ENCODE measurements around the gene DNAI2. TPM values are rescaled to one million over a fixed set of nuclear protein-coding genes. Genes with fewer than 3 reads are reported as not detected.

Gene DNAI2
- total RNA-seq, 1 experiment from 2014 or later, result not detected

GRCh38 chr17:74271901-74272561 is 2.0 kb upstream of the DNAI2 start:
- Mint-ChIP-seq H3K27ac (ENCODE audit: unreplicated experiment) (no peak overlapping the region), H3K36me3 (ENCODE audit: insufficient read depth, unreplicated experiment) (no peaks in the 10 kb centered on the region), H3K4me1 (ENCODE audit: low read depth, unreplicated experiment) (peaks cover 6% of the 10 kb centered on the region), H3K4me3 (ENCODE audit: unreplicated experiment) (no peak overlapping the region), H3K27me3 (ENCODE audit: insufficient read depth, unreplicated experiment) (peaks cover 10% of the 10 kb centered on the region), H3K9me3 (ENCODE audit: unreplicated experiment) (peaks cover 11% of the 10 kb centered on the region)
- ChIA-PET CTCF (no interaction called here), POLR2A (no interaction called here)
- BruUV-seq (replicated peaks), result no TSS peak
- no peaks in the 10 kb centered on the region for H3K4me1 ChIP-seq
- H3K4me3 ChIP-seq (ENCODE audit: low read depth, low read length), result no peak overlapping the region
- no peaks in the 10 kb centered on the region for H3K9me3 ChIP-seq
- no peaks in the 10 kb centered on the region for H3K36me3 ChIP-seq (ENCODE audit: control insufficient read depth, insufficient read depth, low read length)
- intact Hi-C loops (cut with micrococcal nuclease; ENCODE audit: unreplicated experiment), result no loop called here
- no peaks in the 10 kb centered on the region; the same call in 1 of the 2 replicates for H3K27me3 ChIP-seq (replicated peaks; ENCODE audit: control insufficient read depth, insufficient read depth, low read length)
- TF ChIP-seq CTCF (IDR thresholded peaks at IDR 0.05; ENCODE audit: insufficient read depth in 1 of 2, low read depth in 1 of 2, low read length in 1 of 2, severe bottlenecking in 1 of 2, unreplicated experiment in 1 of 2), result no peak
- no peak for DNase-seq

- no peaks in the 10 kb centered on the region for H3K36me3 Mint-ChIP-seq (ENCODE audit: insufficient read depth, unreplicated experiment)
- intact Hi-C loops (cut with micrococcal nuclease; ENCODE audit: unreplicated experiment), result no loop called here
- H3K4me1 Mint-ChIP-seq (ENCODE audit: low read depth, unreplicated experiment), result peaks cover 6% of the 10 kb centered on the region
- Histone ChIP-seq H3K9me3 (no peaks in the 10 kb centered on the region), H3K36me3 (ENCODE audit: control insufficient read depth, insufficient read depth, low read length) (no peaks in the 10 kb centered on the region), H3K4me1 (no peaks in the 10 kb centered on the region), H3K4me3 (ENCODE audit: low read depth, low read length) (no peak overlapping the region), H3K27me3 (replicated peaks; ENCODE audit: control insufficient read depth, insufficient read depth, low read length) (no peaks in the 10 kb centered on the region; the same call in 1 of the 2 replicates)
- CTCF ChIA-PET, result no interaction called here
- POLR2A ChIA-PET, result no interaction called here
- H3K9me3 Mint-ChIP-seq (ENCODE audit: unreplicated experiment), result peaks cover 5% of the 10 kb centered on the region
- TF ChIP-seq CTCF (IDR thresholded peaks at IDR 0.05; ENCODE audit: insufficient read depth in 1 of 2, low read depth in 1 of 2, low read length in 1 of 2, severe bottlenecking in 1 of 2, unreplicated experiment in 1 of 2), result no peak
- BruUV-seq (replicated peaks), result no TSS peak
- H3K27ac Mint-ChIP-seq (ENCODE audit: unreplicated experiment), result no peak overlapping the region
- H3K4me3 Mint-ChIP-seq (ENCODE audit: unreplicated experiment), result no peak overlapping the region
- no peak for DNase-seq
- peaks cover 10% of the 10 kb centered on the region for H3K27me3 Mint-ChIP-seq (ENCODE audit: insufficient read depth, unreplicated experiment)
Measured at GRCh38 chr17:74272731-74273201, 1.3 kb upstream of the DNAI2 start.

GRCh38 chr17:74274709-74275340 is 791 bp downstream of the DNAI2 start:
- Mint-ChIP-seq H3K27ac (ENCODE audit: unreplicated experiment) (peak overlapping the region; percentile 72), H3K4me3 (ENCODE audit: unreplicated experiment) (no peak overlapping the region), H3K9me3 (ENCODE audit: unreplicated experiment) (no peaks in the 10 kb centered on the region), H3K4me1 (ENCODE audit: low read depth, unreplicated experiment) (peaks cover 6% of the 10 kb centered on the region), H3K27me3 (ENCODE audit: insufficient read depth, unreplicated experiment) (peaks cover 10% of the 10 kb centered on the region), H3K36me3 (ENCODE audit: insufficient read depth, unreplicated experiment) (no peaks in the 10 kb centered on the region)
- BruUV-seq (replicated peaks), result no TSS peak
- intact Hi-C loops (cut with micrococcal nuclease; ENCODE audit: unreplicated experiment), result no loop called here
- Histone ChIP-seq H3K4me3 (ENCODE audit: low read depth, low read length) (no peak overlapping the region), H3K4me1 (no peaks in the 10 kb centered on the region), H3K27me3 (replicated peaks; ENCODE audit: control insufficient read depth, insufficient read depth, low read length) (no peaks in the 10 kb centered on the region; the same call in 1 of the 2 replicates), H3K36me3 (ENCODE audit: control insufficient read depth, insufficient read depth, low read length) (no peaks in the 10 kb centered on the region), H3K9me3 (no peaks in the 10 kb centered on the region)
- POLR2A ChIA-PET, result no interaction called here
- CTCF ChIA-PET, result no interaction called here
- DNase-seq, result no peak
- TF ChIP-seq CTCF (IDR thresholded peaks at IDR 0.05; ENCODE audit: insufficient read depth in 1 of 2, low read depth in 1 of 2, low read length in 1 of 2, severe bottlenecking in 1 of 2, unreplicated experiment in 1 of 2), result no peak

Measured in Caco-2 (cell line).